ENCODE results near the gene SUPT6H. TPM values are rescaled to one million over a fixed set of nuclear protein-coding genes. Genes with fewer than 3 reads are reported as not detected.

Gene SUPT6H
- total and polyA plus RNA-seq, 2 of the 8 experiments (the other 6 are each of a cell fraction or from before 2014, with no cell fraction given), result 32.0 to 59.9 TPM

DNA sequence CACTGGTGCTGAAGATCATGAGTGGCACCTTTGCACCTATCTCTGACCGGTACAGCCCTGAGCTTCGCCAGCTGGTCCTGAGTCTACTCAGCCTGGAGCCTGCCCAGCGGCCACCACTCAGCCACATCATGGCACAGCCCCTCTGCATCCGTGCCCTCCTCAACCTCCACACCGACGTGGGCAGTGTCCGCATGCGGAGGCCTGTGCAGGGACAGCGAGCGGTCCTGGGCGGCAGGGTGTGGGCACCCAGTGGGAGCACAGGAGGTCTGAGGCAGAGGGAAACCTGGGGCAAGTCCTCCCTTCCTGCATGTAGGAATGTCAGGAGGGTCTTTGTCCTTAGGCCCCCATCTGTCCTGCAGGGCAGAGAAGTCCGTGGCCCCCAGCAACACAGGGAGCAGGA lies 75.3 kb downstream of the SUPT6H start (continued):
- TF ChIP-seq, protein P1, sequence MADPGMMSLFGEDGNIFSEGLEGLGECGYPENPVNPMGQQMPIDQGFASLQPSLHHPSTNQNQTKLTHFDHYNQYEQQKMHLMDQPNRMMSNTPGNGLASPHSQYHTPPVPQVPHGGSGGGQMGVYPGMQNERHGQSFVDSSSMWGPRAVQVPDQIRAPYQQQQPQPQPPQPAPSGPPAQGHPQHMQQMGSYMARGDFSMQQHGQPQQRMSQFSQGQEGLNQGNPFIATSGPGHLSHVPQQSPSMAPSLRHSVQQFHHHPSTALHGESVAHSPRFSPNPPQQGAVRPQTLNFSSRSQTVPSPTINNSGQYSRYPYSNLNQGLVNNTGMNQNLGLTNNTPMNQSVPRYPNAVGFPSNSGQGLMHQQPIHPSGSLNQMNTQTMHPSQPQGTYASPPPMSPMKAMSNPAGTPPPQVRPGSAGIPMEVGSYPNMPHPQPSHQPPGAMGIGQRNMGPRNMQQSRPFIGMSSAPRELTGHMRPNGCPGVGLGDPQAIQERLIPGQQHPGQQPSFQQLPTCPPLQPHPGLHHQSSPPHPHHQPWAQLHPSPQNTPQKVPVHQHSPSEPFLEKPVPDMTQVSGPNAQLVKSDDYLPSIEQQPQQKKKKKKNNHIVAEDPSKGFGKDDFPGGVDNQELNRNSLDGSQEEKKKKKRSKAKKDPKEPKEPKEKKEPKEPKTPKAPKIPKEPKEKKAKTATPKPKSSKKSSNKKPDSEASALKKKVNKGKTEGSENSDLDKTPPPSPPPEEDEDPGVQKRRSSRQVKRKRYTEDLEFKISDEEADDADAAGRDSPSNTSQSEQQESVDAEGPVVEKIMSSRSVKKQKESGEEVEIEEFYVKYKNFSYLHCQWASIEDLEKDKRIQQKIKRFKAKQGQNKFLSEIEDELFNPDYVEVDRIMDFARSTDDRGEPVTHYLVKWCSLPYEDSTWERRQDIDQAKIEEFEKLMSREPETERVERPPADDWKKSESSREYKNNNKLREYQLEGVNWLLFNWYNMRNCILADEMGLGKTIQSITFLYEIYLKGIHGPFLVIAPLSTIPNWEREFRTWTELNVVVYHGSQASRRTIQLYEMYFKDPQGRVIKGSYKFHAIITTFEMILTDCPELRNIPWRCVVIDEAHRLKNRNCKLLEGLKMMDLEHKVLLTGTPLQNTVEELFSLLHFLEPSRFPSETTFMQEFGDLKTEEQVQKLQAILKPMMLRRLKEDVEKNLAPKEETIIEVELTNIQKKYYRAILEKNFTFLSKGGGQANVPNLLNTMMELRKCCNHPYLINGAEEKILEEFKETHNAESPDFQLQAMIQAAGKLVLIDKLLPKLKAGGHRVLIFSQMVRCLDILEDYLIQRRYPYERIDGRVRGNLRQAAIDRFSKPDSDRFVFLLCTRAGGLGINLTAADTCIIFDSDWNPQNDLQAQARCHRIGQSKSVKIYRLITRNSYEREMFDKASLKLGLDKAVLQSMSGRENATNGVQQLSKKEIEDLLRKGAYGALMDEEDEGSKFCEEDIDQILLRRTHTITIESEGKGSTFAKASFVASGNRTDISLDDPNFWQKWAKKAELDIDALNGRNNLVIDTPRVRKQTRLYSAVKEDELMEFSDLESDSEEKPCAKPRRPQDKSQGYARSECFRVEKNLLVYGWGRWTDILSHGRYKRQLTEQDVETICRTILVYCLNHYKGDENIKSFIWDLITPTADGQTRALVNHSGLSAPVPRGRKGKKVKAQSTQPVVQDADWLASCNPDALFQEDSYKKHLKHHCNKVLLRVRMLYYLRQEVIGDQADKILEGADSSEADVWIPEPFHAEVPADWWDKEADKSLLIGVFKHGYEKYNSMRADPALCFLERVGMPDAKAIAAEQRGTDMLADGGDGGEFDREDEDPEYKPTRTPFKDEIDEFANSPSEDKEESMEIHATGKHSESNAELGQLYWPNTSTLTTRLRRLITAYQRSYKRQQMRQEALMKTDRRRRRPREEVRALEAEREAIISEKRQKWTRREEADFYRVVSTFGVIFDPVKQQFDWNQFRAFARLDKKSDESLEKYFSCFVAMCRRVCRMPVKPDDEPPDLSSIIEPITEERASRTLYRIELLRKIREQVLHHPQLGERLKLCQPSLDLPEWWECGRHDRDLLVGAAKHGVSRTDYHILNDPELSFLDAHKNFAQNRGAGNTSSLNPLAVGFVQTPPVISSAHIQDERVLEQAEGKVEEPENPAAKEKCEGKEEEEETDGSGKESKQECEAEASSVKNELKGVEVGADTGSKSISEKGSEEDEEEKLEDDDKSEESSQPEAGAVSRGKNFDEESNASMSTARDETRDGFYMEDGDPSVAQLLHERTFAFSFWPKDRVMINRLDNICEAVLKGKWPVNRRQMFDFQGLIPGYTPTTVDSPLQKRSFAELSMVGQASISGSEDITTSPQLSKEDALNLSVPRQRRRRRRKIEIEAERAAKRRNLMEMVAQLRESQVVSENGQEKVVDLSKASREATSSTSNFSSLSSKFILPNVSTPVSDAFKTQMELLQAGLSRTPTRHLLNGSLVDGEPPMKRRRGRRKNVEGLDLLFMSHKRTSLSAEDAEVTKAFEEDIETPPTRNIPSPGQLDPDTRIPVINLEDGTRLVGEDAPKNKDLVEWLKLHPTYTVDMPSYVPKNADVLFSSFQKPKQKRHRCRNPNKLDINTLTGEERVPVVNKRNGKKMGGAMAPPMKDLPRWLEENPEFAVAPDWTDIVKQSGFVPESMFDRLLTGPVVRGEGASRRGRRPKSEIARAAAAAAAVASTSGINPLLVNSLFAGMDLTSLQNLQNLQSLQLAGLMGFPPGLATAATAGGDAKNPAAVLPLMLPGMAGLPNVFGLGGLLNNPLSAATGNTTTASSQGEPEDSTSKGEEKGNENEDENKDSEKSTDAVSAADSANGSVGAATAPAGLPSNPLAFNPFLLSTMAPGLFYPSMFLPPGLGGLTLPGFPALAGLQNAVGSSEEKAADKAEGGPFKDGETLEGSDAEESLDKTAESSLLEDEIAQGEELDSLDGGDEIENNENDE (IDR thresholded peaks at IDR 0.05; ENCODE audit: insufficient replicate concordance, low read length), result no peak
- TF ChIP-seq CBX5 (IDR thresholded peaks at IDR 0.05; ENCODE audit: low read depth, low read length) (no peak), TBP (IDR thresholded peaks at IDR 0.05; ENCODE audit: low read depth, low read length) (no peak), SAP30 (IDR thresholded peaks at IDR 0.05; ENCODE audit: insufficient read depth, insufficient replicate concordance, low read length) (no peak), EZH2 (IDR thresholded peaks at IDR 0.05; ENCODE audit: low read depth, low read length, severe bottlenecking) (no peak)
- TF ChIP-seq, protein P2, sequence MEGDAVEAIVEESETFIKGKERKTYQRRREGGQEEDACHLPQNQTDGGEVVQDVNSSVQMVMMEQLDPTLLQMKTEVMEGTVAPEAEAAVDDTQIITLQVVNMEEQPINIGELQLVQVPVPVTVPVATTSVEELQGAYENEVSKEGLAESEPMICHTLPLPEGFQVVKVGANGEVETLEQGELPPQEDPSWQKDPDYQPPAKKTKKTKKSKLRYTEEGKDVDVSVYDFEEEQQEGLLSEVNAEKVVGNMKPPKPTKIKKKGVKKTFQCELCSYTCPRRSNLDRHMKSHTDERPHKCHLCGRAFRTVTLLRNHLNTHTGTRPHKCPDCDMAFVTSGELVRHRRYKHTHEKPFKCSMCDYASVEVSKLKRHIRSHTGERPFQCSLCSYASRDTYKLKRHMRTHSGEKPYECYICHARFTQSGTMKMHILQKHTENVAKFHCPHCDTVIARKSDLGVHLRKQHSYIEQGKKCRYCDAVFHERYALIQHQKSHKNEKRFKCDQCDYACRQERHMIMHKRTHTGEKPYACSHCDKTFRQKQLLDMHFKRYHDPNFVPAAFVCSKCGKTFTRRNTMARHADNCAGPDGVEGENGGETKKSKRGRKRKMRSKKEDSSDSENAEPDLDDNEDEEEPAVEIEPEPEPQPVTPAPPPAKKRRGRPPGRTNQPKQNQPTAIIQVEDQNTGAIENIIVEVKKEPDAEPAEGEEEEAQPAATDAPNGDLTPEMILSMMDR (IDR thresholded peaks at IDR 0.05; ENCODE audit: control extremely low read depth in 1 of 3, insufficient read depth in 1 of 3, low read depth in 1 of 3, low read length in 3 of 3), result no peak

All from H1 (cell line).